BLaER1 treated with 17β-estradiol and CSF1 and Interleukin-3, amounts not matched to agents 10 nM and 100 nM (cell line): Measurements from ENCODE around the gene FEM1A.
"Not testable (repeated sequence)": the region's sequence is repeated elsewhere in the genome, so short reads cannot be mapped to it uniquely, and the experiment has no call there.

ENCODE experiments used
- H3K27ac ChIP-seq, 11 experiments: shearing (Covaris generic); formaldehyde crosslinking; 2 replicates each; pipeline ENCODE4 v1.8.1; 2022
- H3K27me3 ChIP-seq, 11 experiments: shearing (Covaris generic); formaldehyde crosslinking; 2 replicates each; pipeline ENCODE4 v1.8.1; 2022
- H3K36me3 ChIP-seq, 11 experiments: shearing (Covaris generic); formaldehyde crosslinking; 2 replicates each; pipeline ENCODE4 v1.8.1; 2022
- H3K4me1 ChIP-seq, 10 experiments: shearing (Covaris generic); formaldehyde crosslinking; 2 replicates each; pipeline ENCODE4 v1.8.1; 2022
- H3K4me2 ChIP-seq, 11 experiments: shearing (Covaris generic); formaldehyde crosslinking; 2 replicates each; pipeline ENCODE4 v1.8.1; 2022
- H3K4me3 ChIP-seq, 10 experiments: shearing (Covaris generic); formaldehyde crosslinking; 2 replicates each; pipeline ENCODE4 v1.8.1; 2022
- H3K9ac ChIP-seq, 11 experiments: shearing (Covaris generic); formaldehyde crosslinking; 2 replicates each; pipeline ENCODE4 v1.8.1; 2022
- H3K9me3 ChIP-seq, 11 experiments: shearing (Covaris generic); formaldehyde crosslinking; replicated peaks in 1 of 11; 2 replicates each; pipeline ENCODE4 v1.8.1; 2022
- H4K20me1 ChIP-seq, 11 experiments: shearing (Covaris generic); formaldehyde crosslinking; 2 replicates each; pipeline ENCODE4 v1.8.1; 2022
- Cebpa-rat ChIP-seq, 11 experiments: shearing (Covaris generic); IDR thresholded peaks; 2 replicates each; pipeline ENCODE4 v1.8.1; 2022

FEM1A gene

DNA sequence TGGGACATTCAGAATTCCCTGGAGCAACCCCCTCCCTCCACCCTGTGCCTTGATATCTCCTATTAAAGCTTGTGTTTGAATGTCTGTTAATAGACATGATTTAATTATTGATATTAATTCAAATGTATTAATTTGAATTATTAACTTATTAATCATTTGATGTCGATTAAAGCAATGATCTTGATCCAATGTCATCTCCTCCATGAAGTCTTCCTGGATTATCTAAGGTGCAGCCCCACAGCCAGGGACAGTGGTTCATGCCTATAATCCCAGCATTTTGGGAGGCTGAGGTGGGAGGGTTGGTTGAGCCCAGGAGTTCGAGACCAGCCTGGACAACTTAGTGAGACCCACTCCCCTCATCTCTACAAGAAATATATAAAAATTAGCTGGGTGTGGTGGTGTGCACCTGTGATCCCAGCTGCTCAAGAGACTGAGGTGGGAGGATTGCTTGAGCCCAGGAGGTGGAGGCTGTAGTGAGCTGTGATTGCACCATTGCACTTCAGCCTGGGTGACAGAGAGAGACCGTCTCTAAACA, 9.6 kb downstream of the FEM1A start:
- Histone ChIP-seq H3K9ac (no peak overlapping the region), H3K9me3 (no peaks in the 10 kb centered on the region), H3K4me3 (no peak overlapping the region), H3K27me3 (no peaks in the 10 kb centered on the region), H4K20me1 (peaks cover 0 to 38% (median 7%) of the 10 kb centered on the region in 11 experiments; a peak in 16 of 22 replicates), H3K4me1 (peaks cover 0 to 13% (median 3%) of the 10 kb centered on the region in 10 experiments; a peak in 13 of 20 replicates), H3K36me3 (peaks cover 13 to 32% (median 22%) of the 10 kb centered on the region in 11 experiments), H3K4me2 (no peak overlapping the region), H3K27ac (no peak overlapping the region)
- no peak for TF ChIP-seq Cebpa-rat (IDR thresholded peaks at IDR 0.05)

DNA sequence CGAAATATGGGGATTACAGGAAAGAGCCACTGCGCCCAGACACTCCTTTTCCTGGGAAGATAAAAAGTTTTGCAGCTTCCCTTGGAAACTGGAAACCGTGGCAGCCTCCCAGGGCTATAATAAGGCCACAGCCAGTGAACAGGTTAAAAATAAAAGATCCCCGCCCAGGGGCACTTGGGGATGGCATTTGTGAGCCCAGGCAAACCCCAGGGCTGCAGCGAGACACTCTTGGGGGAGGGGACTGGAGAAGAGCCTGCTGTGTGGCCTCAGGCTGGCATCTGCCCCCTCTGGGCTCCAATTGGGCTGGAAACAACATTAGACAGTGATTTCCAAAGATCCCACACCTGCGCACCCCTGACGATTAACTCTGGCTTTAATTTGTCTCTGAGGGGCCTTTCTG, 11.2 kb downstream of the FEM1A start:
- Histone ChIP-seq H3K9me3 (no peaks in the 10 kb centered on the region), H3K4me2 (no peak overlapping the region)
- TF ChIP-seq Cebpa-rat (IDR thresholded peaks at IDR 0.05): no peak

GRCh38 chr19:4803736-4804695, 12.5 kb downstream of the FEM1A start:
- Histone ChIP-seq H3K27me3 (no peaks in the 10 kb centered on the region), H3K27ac (no peak overlapping the region), H3K36me3 (peaks cover 0 to 4% (median 0%) of the 10 kb centered on the region in 11 experiments; a peak in 3 of 22 replicates), H3K9me3 (no peaks in the 10 kb centered on the region), H3K4me3 (no peak overlapping the region), H4K20me1 (peaks cover 0 to 14% (median 0%) of the 10 kb centered on the region in 11 experiments; a peak in 4 of 22 replicates), H3K9ac (no peak overlapping the region), H3K4me2 (peak overlapping the region in 2 of 11 experiments; percentile 31 to 64; a peak in 3 of 22 replicates), H3K4me1 (peaks cover 20 to 37% (median 30%) of the 10 kb centered on the region in 10 experiments)
- TF ChIP-seq Cebpa-rat (IDR thresholded peaks at IDR 0.05): no peak

More for the DNA sequence above, 11.2 kb downstream of the FEM1A start:
- Histone ChIP-seq H3K36me3 (peaks cover 0 to 16% (median 7%) of the 10 kb centered on the region in 11 experiments; a peak in 13 of 22 replicates), H3K4me3 (no peak overlapping the region), H3K9ac (no peak overlapping the region; a peak in 1 of 22 replicates), H3K27ac (no peak overlapping the region), H4K20me1 (peaks cover 0 to 22% (median 0%) of the 10 kb centered on the region in 11 experiments; a peak in 6 of 22 replicates), H3K4me1 (peaks cover 15 to 24% (median 18%) of the 10 kb centered on the region in 10 experiments), H3K27me3 (no peaks in the 10 kb centered on the region)

DNA sequence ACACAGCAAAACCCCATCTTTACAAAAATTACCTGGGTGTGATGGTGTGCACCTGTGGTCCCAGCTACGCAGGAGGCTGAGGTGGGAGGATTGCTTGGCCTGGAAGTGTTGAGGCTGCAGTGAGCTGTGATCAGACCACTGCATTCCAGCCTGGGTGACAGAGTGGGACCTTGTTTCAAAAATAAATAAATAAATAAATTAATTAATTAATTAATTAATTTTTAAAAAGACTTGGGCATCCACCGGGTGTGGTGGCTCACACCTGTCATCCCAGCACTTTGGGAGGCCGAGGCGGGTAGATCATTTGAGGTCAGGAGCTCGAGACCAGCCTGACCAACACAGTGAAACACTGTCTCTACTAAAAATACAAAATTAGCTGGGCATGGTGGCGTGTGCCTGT, 13.6 kb downstream of the FEM1A start:
- not testable (repeated sequence) for H3K36me3 ChIP-seq

GRCh38 chr19:4806384-4806783, 14.8 kb downstream of the FEM1A start:
- Histone ChIP-seq H3K4me3 (no peak overlapping the region), H3K9ac (peak overlapping the region in 7 of 11 experiments; percentile 10 to 60 (median 35); a peak in 7 of 22 replicates), H3K27ac (peak overlapping the region in 9 of 11 experiments; percentile 27 to 76 (median 41); a peak in 12 of 22 replicates), H3K27me3 (no peaks in the 10 kb centered on the region), H4K20me1 (no peaks in the 10 kb centered on the region), H3K4me1 (peaks cover 36 to 61% (median 53%) of the 10 kb centered on the region in 10 experiments), H3K9me3 (no peaks in the 10 kb centered on the region), H3K36me3 (no peaks in the 10 kb centered on the region), H3K4me2 (peak overlapping the region; percentile 43 to 81 (median 63); a peak in 20 of 22 replicates)
- no peak for TF ChIP-seq Cebpa-rat (IDR thresholded peaks at IDR 0.05)

More for the DNA sequence above, 13.6 kb downstream of the FEM1A start:
- H3K9me3 ChIP-seq, H3K4me3 ChIP-seq, H3K27ac ChIP-seq, H3K27me3 ChIP-seq, H3K4me2 ChIP-seq, H3K9ac ChIP-seq: not testable (repeated sequence)
- Histone ChIP-seq H4K20me1 (peaks cover 0 to 11% (median 0%) of the 10 kb centered on the region in 11 experiments; a peak in 3 of 22 replicates), H3K4me1 (peaks cover 29 to 48% (median 41%) of the 10 kb centered on the region in 10 experiments)

GRCh38 chr19:4807188-4807587, 15.7 kb downstream of the FEM1A start:
- TF ChIP-seq Cebpa-rat (IDR thresholded peaks at IDR 0.05): no peak
- peaks cover 36 to 69% (median 60%) of the 10 kb centered on the region in 10 experiments for H3K4me1 ChIP-seq
- peak overlapping the region in 8 of 11 experiments; percentile 10 to 60 (median 36); a peak in 12 of 22 replicates for H3K9ac ChIP-seq
- H3K4me3 ChIP-seq: no peak overlapping the region
- H3K4me2 ChIP-seq: peak overlapping the region; percentile 43 to 81 (median 63)
- H4K20me1 ChIP-seq: no peaks in the 10 kb centered on the region
- H3K9me3 ChIP-seq: no peaks in the 10 kb centered on the region
- H3K36me3 ChIP-seq: no peaks in the 10 kb centered on the region
- H3K27ac ChIP-seq: peak overlapping the region in 10 of 11 experiments; percentile 18 to 76 (median 50); a peak in 17 of 22 replicates
- H3K27me3 ChIP-seq: no peaks in the 10 kb centered on the region

GRCh38 chr19:4811328-4812131, 20.0 kb downstream of the FEM1A start:
- H3K4me1 ChIP-seq: peaks cover 43 to 98% (median 84%) of the 10 kb centered on the region in 10 experiments
- H3K9me3 ChIP-seq: no peaks in the 10 kb centered on the region
- peaks cover 6 to 7% (median 7%) of the 10 kb centered on the region in 11 experiments for H3K36me3 ChIP-seq
- peaks cover 0 to 2% (median 0%) of the 10 kb centered on the region in 11 experiments; a peak in 1 of 22 replicates for H4K20me1 ChIP-seq
- no peak for TF ChIP-seq Cebpa-rat (IDR thresholded peaks at IDR 0.05)
- H3K27ac ChIP-seq: peak overlapping the region in 6 of 11 experiments; percentile 21 to 87 (median 69); a peak in 9 of 22 replicates
- no peak overlapping the region for H3K4me3 ChIP-seq
- no peaks in the 10 kb centered on the region for H3K27me3 ChIP-seq
- no peak overlapping the region; a peak in 1 of 22 replicates for H3K9ac ChIP-seq
- peak overlapping the region; percentile 18 to 84 (median 61); a peak in 17 of 22 replicates for H3K4me2 ChIP-seq
